Head of caudate nucleus (tissue), 42 donors: ENCODE measurements around the gene SIRT7.

Source experiments
- DNase-seq, 42 donors: peaks; one replicate each; pipeline versions ENCODE4 v3.0.0 to v3.0.0-alpha.2; 2020 to 2021; ENCODE audit warnings: mixed read lengths in 7 of 42
- intact Hi-C: fragments of 100-400 bp; cut with DNase I; formaldehyde crosslinking; loops from one replicate; pipeline ENCODE4 v1.15.0; 2022

Gene SIRT7

DNA sequence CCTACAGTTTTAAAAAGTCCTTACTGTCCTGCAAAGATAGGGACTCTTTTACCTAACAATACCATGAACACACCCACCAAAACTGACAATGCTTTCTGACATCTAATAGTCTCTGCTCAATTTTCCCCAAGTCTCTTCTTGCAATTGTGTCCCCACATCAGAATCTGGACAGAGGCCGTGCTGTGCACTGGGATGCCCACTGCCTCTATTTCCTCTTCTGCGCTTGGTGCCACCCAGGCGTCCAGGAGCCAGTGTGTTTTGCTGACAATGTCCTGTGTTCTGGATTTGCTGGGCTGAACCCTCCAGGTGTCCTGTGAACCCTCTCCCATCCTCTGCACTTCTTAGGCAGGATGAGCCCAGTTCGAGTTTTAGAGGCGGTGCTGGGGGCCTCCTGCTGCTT is 40.4 kb downstream of the SIRT7 start:
- intact Hi-C loops: no loop called here
- no peak for DNase-seq

DNA sequence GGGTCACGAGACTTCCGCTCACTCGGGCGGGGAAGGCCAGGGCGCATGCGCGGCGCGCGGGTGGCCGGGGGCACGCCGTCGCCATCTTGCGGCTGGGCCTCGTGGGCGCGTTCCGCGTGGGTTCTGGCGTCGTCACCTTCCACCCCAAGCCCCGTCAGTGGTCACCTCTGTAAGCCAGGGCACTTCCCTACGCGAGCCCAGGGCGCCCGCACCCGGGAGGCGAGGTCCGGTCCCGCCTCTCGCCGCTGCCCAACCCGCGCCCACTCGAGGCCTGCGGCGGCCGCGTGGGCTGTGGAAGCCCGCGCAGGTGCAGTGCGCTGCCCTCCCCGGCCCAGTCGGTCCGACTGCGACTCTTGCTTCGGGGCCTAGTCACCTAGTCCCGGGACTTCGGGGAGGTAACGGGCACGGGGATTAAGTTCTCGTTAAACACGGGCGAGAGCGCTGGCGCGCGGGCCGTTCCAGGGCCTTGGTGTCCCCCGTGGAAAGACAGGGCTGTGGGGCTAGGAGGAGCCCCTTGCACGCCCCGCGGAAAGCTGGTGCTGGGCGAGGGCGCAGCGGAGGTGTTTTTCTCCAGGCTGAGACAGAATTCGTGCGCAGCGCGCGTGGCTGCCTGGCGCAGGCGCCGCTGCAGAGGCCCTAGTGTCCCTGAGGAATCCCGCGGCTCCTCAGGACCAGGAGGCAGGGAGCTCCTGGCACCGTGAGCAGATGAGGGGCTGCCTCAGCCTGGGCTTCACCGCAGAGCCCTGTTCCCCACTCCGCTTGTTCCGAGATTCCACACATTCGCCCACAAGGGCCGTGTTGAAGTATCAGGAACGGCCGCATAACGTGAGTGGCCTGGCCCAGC is 46.4 kb downstream of the SIRT7 start:
- DNase-seq: peak; percentile 74 to 97 (median 93)

DNA sequence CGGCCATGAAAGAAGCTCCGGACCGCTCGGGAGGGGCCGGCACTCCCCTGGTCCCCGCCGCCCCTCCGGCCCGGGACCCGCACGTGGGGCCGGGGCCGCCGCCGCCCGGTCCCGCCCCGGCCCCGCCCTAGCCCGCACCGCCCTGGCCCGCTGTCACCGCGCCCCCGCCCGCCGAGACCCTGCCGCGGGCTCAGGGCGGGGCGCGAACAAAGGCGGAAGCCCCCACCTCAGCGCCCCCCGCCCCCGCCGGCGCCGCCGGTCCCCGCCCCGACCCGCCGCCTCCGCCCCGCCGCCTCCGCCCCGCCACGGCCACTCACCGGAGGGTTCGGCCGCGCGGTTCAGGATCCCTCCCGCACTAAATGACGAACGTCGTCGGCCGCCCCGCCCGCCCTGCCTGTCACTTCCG is 47.0 kb downstream of the SIRT7 start, which contains the start of gene ARHGDIA:
ARHGDIA (minus strand) TSS at position 357 of the 406 bp plus-strand sequence. CDS start 1,407 bp downstream, outside the sequence.
- intact Hi-C loops: no loop called here
- peak in 4 of 42 donors; percentile 35 to 91 (median 64) for DNase-seq

More for the DNA sequence above, 46.4 kb downstream of the SIRT7 start:
- intact Hi-C loops: no loop called here

DNA sequence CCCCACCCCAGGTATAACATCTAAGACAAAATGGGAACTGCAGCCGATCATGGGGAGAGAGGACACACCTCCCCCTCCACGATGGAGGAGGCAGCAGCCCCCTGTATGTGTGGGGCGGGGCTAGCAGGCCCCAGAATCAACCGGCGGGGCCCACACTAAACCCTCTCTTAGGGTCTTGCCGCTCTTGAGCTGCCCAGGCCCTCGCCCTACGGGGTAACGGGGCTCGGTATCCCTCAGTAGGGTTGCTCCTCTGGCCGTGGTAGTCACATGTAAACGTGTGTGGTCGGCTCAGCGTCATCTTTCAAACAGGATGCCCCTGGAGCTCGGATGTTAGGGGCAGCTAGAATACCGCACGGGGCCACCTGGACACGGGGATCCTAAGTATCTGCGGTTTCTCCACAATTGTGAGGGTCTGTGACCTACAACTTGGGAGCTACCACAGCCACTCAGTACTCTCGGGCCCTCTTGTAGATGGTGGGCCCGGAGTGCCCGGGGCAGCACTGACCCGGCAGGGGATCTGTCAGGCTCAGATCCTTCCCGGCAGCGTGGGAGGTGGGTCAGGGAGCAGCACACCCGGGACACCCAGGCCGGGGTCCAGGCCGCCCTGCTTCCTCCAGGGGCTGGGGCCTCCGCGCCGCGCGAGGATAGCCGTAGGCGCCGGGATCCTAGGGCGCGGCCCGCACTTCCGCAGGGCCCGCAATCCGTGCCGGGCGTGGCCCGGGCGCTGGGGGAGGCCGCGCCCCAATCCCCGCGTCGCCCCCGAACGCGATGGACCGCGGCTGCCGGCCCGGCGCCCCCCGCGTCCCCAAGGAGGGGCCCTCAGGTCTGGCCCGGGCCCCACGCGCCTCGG is 47.6 kb downstream of the SIRT7 start:
- intact Hi-C loops: no loop called here
- DNase-seq: peak in 9 of 42 donors; percentile 14 to 53 (median 22)

DNA sequence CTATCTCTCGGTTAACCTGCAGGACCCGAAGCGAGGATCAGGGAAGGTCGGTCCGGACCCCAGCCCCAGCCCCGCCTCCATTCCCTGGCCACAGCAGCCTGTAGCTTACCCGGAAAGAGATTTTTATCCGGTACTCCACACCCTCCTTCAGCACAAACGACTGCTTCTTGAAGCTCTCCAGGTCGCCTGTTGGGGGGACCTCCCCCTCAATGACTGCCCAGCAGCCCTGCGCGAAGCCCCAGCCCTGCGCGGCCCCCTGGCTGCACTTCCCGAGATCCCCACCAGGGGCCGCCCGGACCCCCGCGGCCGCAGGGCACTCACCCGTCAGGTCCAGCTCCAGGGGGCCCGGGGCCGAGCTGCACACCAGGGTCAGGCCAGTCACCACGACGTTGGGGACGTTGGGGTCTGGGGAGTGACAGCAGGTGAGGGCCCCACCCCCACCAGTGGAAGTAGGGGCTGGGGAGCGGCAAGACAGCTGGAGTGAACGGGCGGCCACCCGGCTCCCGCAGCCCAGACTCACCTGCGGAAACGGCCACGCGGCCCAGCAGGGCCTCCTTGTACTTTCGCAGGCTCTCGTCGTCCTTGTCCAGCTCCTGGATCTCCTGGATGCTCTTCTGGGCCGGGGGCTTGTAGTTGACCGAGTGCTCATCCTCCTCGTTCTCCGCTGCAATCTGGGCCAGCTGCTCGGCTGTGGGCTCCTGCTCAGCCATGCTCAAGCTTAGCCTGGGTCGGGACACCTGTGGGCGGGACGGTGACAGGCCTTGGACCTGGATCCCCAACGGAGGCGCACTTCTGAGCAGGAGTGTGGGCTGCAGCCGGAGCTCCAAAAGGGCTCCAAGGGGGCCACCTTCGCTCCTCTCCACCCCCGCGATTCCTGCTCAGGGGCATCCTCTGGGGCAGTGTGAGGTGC is 48.5 kb downstream of the SIRT7 start:
- intact Hi-C loops: no loop called here
- DNase-seq: peak in 13 of 42 donors; percentile 14 to 61 (median 38)

DNA sequence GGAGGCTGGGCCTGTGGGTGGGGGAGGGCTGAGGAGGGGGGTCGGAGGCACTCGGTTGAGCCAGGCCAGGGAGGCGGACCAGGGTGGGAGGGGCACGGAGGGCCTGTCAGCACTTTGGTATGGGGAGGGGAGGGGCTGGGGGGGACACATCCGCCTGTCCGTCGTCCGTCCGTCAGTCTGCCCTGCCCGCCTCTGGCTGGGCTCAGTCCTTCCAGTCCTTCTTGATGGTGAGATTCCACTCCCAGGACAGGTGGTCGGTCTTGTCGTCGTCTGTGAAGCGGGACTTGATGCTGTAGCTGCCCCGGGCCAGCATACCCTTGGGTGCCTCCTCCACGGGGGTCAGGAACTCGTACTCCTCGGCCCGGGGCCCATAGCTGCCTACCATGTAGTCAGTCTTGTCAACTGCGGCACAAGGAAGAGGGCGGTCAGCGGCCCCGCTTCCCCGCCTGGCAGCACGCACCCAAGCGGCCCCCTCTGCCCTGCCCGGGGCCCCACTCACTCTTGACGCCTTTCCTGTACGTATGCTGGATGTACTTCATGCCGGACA is 49.2 kb downstream of the SIRT7 start:
- intact Hi-C loops: no loop called here

DNA sequence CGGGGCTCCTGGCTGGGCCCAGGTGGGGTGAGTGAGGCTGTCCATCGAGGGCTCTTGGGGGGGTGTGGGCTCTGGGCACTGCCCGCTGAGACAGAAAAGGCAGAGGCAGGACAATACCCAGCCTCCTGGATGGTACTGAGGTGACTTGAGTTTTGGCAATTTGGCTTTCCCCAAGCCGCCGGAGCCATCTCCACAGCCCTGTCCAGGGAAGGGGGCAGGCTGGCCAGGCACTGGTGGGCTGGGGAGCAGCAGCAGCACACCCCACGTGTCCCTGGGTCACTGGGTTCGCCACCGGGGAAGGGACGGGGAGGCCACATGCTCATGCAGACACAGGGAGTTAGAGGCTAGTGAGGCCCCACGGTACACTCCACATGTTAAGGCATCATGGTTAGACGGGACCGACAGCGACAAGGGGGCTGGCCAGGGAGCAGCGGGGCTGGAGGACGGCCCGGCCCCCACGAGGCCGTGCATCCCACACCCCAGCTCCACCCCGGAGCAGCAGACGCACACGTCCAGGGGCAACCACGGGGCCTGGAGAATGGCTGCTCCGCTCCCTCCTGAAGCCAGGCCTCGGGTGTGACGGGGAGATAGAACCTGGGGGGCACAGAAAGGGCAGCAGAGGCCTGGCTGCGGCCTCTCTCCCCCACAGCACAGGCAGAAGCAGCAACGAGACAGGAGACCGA is 49.8 kb downstream of the SIRT7 start:
- DNase-seq: no peak
- intact Hi-C loops: no loop called here

More for the DNA sequence above, 49.2 kb downstream of the SIRT7 start:
- DNase-seq: no peak

DNA sequence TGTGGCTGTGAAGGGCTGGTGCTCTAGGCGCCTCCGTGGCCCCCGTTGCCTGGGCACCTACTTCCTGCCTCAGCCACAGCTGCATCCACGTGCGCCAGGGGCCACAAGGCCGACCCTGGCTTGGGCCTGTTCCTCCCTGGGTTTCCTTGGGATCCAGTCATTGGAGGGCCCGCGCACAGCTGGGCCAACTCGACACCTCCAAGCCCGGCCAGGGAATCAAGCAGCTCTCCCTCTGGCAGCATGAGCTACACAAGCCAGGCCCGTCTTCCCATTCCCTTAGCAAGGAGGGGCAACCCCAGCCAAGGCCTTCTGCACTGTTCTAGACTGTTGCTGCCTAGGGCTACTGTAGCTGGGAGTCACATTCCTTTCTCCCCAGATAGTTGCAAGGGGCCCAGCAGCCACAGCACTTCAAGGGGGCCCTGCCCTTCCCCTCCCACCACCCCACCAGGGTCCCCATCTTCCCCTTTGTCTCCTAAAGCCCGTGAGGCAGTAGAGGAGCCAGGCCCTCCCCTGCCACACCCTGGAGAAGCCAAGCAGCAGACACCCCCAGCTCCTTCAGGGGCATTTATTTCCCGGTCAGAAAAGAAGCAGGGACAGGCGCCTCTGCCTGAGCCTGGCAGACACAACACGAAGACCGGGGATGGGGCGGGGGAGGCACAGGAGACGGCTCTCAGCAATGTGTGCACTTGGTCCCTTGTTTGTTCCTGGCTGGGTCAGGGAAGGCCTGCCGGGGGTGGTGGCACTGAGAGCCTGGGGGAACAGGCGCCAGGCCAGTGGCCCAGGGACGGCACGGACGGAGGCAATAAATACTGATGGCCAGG is 50.6 kb downstream of the SIRT7 start:
- intact Hi-C loops: no loop called here
- peak in 2 of 42 donors; percentile 13 to 17 for DNase-seq

DNA sequence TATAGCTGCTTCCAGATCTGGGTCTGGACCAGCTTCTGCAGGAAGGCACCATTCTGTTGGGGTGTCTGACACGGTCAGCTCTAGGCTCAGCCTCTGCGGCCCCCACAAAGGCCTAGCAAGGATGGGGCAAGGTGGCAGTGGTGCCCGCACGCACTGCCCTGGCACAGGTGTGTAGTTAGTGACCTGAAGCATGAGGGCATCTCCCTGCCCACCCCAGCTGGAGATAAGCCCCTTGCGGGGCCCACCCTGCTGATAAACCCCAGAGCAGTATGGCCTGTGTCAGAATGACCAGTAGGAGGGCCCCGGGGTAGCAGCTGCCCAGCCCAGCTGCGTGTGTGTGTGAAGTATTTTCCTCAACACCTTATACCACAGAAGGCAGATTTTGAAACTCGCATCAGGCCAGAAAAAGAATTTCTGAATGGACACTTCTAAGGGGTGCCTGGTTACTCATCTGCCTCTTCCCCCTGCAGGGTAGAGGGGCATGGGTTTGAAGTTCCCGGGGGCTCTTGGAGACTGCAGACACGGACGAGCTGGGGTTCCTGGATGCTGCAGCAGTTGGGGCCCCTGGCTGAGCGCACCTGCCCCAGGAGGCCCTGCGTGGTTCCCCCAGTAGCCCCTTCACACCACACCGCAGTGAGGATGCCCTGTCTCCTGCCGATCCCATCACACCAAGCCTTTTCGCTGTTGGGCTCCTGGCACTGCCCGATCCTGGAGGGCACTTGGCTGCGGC is 51.4 kb downstream of the SIRT7 start:
- intact Hi-C loops: no loop called here
- DNase-seq: no peak

DNA sequence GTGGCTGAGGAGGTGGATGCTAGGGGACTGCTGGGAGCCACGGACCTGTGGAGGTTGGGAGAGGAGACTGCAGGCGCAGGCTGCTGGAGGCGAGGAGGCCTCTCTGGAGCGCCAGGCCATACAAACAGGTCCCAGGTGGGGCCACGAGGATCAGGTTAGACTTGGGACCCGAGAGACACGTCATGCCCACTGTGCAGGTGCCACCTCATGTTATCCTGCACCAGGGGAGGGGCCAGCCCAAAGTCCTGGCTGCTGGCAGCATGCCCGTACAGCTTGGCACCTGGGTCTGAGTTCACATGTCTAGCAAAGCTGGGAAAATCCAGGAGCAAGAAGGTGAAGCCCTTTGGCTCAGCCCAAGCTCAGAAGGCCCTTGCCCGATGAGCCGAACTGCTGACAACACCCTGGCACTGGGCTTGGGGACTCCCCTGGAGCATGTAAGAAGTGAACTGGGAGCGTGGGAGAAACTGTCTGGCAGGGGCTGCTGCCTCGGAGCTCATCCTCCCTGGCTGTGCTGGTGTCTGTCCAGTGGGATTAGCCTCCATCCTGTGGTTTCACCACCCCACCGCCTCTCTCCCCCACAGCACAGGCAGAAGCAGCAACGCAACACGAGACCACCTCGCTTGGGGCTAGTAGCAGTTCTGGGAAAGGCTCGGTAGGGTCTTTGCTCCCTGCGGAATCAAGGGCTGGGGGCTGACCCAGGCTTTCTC is 52.1 kb downstream of the SIRT7 start:
- intact Hi-C loops: no loop called here

DNA sequence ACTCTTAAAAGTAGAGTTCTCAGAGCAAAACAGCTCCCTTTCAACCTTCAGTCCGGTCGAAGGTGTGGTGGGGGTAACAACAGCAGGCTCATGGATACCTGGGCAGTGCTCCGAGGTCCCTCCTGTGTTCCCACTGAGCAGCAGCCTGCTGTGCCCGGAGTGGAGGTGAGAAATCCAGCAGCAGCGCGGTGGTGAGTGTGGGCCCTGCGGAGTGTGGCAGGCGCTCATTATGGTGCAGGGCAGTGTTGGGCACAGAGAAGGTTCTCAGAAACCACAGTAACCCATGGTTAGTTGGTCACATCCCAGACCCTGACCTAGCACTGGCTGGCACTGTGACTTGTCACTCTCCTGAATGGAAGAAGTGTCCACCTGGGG is 52.6 kb downstream of the SIRT7 start:
- intact Hi-C loops: no loop called here
- no peak for DNase-seq

More for the DNA sequence above, 52.1 kb downstream of the SIRT7 start:
- DNase-seq: no peak

DNA sequence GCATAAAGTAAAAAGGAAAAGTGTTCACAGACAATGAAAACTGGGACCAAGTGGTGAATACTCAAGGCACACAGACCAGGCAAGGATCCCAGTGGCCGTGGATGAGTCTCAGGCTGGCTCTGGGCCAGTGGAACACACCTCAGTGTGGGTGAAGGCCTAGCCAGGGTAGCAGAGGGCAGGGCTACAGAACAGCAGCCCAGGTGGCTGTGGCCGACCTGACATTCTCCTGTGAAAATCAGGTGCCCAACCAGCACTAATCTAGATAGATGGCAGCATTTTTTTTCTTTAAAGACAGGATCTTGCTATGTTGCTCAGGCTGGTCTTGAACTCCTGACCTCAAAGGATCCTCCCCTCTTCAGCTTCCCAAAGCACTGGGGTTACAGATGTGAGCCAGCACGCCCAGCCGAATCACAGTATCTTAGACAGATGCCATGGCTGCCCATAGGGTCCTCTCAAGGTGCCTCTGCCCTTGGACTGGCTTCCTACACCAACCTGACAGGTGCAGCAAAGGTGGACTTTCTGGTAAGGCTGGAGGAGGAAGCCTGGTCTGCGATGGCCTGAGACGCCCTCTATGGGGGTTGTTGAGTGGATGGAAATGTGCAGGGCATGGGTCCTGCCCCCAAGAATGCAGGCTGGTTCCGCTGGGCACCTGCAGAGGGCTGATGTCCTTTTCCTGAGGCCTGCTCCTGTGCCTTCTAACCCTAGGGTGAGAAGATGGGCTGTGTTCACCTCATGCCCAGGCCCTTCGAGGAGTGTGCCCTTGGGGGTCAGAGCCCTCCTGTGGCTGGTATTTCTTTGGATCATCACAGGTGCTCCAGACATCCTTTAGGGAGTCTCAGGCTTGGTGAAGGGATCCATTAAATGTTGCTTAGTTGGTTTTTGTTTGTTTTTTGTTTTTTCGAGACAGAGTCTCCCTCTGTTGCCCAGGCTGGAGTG is 53.9 kb downstream of the SIRT7 start:
- no peak for DNase-seq
- intact Hi-C loops: no loop called here

DNA sequence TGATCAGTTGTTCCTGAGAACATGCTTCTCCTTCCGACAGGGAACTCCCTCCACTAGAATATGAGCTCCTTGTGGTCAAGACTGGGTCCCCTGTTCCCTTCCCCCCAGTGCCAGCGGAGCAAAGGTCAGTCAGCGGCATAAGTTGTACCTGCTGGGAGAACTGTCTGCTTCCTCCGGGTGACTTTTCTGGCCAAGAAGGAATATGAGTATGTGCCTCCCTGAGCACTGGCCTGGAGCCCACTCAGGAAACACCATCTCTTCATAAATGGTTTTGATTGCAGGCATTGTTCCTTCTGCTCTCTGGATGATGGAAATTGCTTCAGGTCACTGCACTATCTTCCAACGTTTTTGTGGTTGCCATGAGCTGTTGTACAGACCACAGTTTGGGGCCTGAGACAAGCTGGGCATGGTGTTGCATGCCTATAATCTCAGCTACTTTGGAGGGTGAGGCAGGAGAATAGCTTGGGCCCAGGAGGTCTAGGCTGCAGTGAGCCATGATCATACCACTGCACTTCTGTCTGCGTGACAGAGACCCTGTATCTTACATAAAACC is 54.8 kb downstream of the SIRT7 start:
- intact Hi-C loops: no loop called here
- no peak for DNase-seq
